Hepatocyte (in vitro differentiated cells): ENCODE data around the gene TMEM141. TPM values are rescaled to one million over a fixed set of nuclear protein-coding genes. Genes with fewer than 3 reads are reported as not detected.
A peak's percentile ranks its signal among the peaks of the same experiment; 100 is the strongest.

ENCODE experiments used
- DNase-seq: peaks from one replicate; pipeline ENCODE4 v3.0.0-alpha.2; 2016; ENCODE audit warnings: low spot score
- H2AFZ ChIP-seq: fragments of 200-600 bp; sonication (generic); 2 replicates; pipeline ENCODE4 v1.6.0; 2016; ENCODE audit warnings: antibody characterized with exemption, mild to moderate bottlenecking
- H3K27ac ChIP-seq: fragments of 200-600 bp; sonication (generic); 2 replicates; pipeline ENCODE4 v1.5.1; 2016; ENCODE audit warnings: mild to moderate bottlenecking
- H3K27me3 ChIP-seq: fragments of 200-600 bp; sonication (generic); 2 replicates; pipeline ENCODE4 v1.6.1; 2016
- H3K36me3 ChIP-seq: fragments of 200-600 bp; sonication (generic); replicated peaks from 2 replicates; pipeline ENCODE4 v1.5.1; 2016; ENCODE audit warnings: low read depth; ENCODE audit not compliant: insufficient read depth
- H3K4me1 ChIP-seq: fragments of 200-600 bp; sonication (generic); 2 replicates; pipeline ENCODE4 v1.5.1; 2016; ENCODE audit warnings: mild to moderate bottlenecking, moderate library complexity; ENCODE audit not compliant: insufficient read depth
- H3K4me2 ChIP-seq: fragments of 200-600 bp; sonication (generic); 2 replicates; pipeline ENCODE4 v1.6.0; 2016
- H3K4me3 ChIP-seq: fragments of 200-600 bp; sonication (generic); 2 replicates; pipeline ENCODE4 v1.5.1; 2016; ENCODE audit warnings: mild to moderate bottlenecking
- H3K79me2 ChIP-seq: fragments of 200-600 bp; sonication (generic); 2 replicates; pipeline ENCODE4 v1.6.0; 2017; ENCODE audit warnings: mild to moderate bottlenecking
- H3K9me2 ChIP-seq: fragments of 200-600 bp; sonication (generic); replicated peaks from 2 replicates; pipeline ENCODE4 v1.6.0; 2017; ENCODE audit warnings: mild to moderate bottlenecking; ENCODE audit not compliant: insufficient read depth
- H3K9me3 ChIP-seq: fragments of 200-600 bp; sonication (generic); 2 replicates; pipeline ENCODE4 v1.5.1; 2016; ENCODE audit warnings: low read depth, mild to moderate bottlenecking
- H4K20me1 ChIP-seq: fragments of 200-600 bp; sonication (generic); 2 replicates; pipeline ENCODE4 v1.6.0; 2016; ENCODE audit warnings: mild to moderate bottlenecking; ENCODE audit not compliant: insufficient read depth, poor library complexity, severe bottlenecking
- CTCF ChIP-seq: fragments of 200-600 bp; sonication (generic); IDR thresholded peaks from 2 replicates; pipeline ENCODE4 v1.5.1; 2016; ENCODE audit warnings: antibody characterized with exemption, mild to moderate bottlenecking; ENCODE audit not compliant: poor library complexity
- EZH2 ChIP-seq: fragments of 200-600 bp; sonication (generic); IDR thresholded peaks from 2 replicates; pipeline ENCODE4 v1.6.1; 2016; ENCODE audit warnings: antibody characterized with exemption, mild to moderate bottlenecking, borderline replicate concordance
- EZH2phosphoT487 ChIP-seq: fragments of 200-600 bp; sonication (generic); IDR thresholded peaks from one replicate; pipeline ENCODE4 v1.6.1; 2018; ENCODE audit warnings: antibody characterized with exemption, mild to moderate bottlenecking, low read depth, moderate library complexity; ENCODE audit not compliant: unreplicated experiment, severe bottlenecking
- WGBS: methylation state at CpG from one replicate; pipeline ENCODE4 v1.1.6; 2016; ENCODE audit warnings: low lambda C conversion rate; ENCODE audit errors: missing lambda C conversion rate; 5-methylcytosine and 5-hydroxymethylcytosine counted together
- polyA plus RNA-seq: library from polyadenylated mRNA; unstranded; fragments of >200 nt; fragmentation: Nextera tagmentation; extraction: Ambion mirVana; gene quantifications from 2 replicates; pipeline ENCODE4 v1.2.1, GENCODE V29; 2016
- total RNA-seq: library from RNA; depleted of rRNA; stranded (reverse); fragments of >200 nt; gene quantifications from 2 replicates; pipeline ENCODE4 v1.2.3, GENCODE V29; 2014

TMEM141 gene
- total and polyA plus RNA-seq, 2 experiments from 2014 or later, result 230 to 385 TPM

GRCh38 chr9:136762221-136762691, 28.9 kb upstream of the TMEM141 start:
- Histone ChIP-seq H3K36me3 (no peaks in the 10 kb centered on the region), H3K9me2 (no peaks in the 10 kb centered on the region), H3K4me1 (no peaks in the 10 kb centered on the region), H4K20me1 (no peaks in the 10 kb centered on the region), H3K4me3 (no peak overlapping the region), H3K27ac (no peak overlapping the region), H3K4me2 (no peak overlapping the region), H2AFZ (no peak overlapping the region), H3K27me3 (no peaks in the 10 kb centered on the region), H3K9me3 (no peaks in the 10 kb centered on the region), H3K79me2 (no peaks in the 10 kb centered on the region)
- no peak for DNase-seq
- TF ChIP-seq CTCF, result no peak
- no peak for TF ChIP-seq EZH2
- TF ChIP-seq EZH2phosphoT487, result no peak
- 89% methylated on average over 17 of the region's 17 CpGs for WGBS

DNA sequence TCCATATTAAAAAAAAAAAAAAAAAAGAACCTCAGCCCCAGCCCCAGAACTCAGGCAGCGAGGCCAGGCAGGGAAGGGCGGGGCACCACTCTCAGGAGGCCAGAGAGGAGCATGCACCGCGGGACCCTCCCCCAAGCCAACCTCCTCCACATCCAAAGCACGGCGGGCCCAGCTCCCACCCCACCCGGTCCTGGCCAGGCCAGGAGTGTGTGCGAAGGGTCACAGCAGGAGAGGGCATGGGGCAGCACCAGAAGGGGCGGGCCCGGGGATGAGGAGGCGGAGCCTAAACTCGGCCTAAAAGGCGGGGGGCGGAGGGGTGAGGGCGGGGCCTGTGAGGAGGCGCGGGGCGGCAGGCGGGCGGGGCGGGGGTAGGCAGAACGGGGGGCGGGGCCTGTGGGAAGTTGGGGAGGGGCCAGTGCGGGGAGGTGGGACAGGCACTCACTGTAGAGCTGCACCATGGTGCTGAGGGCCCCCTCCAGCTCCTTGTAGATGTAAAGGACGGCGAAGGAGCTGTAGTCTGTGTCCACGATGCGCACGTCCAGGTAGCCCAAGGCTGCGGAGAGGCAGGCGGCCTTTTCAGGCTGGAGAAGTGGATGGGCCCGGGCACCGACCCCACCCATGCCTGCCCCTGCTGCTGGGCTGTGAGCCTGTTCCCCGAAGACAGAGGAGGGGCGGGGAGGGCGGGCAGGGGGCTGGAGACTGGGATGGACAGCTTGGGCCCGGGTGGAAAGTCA, 28.1 kb upstream of the TMEM141 start:
- Histone ChIP-seq H3K4me3 (no peak overlapping the region), H3K9me2 (no peaks in the 10 kb centered on the region), H3K4me2 (no peak overlapping the region), H3K27ac (no peak overlapping the region), H3K4me1 (no peaks in the 10 kb centered on the region), H2AFZ (no peak overlapping the region), H3K9me3 (no peaks in the 10 kb centered on the region), H3K36me3 (no peaks in the 10 kb centered on the region), H3K79me2 (no peaks in the 10 kb centered on the region), H3K27me3 (no peaks in the 10 kb centered on the region), H4K20me1 (no peaks in the 10 kb centered on the region)
- peak; percentile 50 for DNase-seq
- 61% methylated on average over 18 of the region's 37 CpGs for WGBS
- TF ChIP-seq EZH2, result no peak
- no peak for TF ChIP-seq EZH2phosphoT487
- no peak for TF ChIP-seq CTCF

DNA sequence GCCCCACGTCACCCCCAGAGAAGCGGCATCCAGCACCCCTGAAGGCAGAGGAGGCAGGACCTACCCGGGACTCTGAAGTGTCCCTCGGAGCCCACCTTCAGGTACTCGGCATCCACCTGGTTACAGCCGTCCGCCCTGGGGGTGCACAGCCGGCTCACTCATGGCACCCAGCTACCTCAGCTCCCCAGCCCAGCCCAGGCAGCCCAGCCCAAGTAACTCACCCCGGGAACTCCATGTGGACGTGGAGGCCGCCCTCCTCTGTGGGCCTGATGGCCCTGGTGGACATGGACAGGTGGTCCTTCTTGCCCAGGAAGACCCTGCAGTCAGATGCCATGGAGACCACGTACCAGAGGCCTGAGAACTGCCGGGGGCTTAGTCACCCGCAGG, 27.5 kb upstream of the TMEM141 start:
- no peaks in the 10 kb centered on the region for H3K9me2 ChIP-seq
- no peaks in the 10 kb centered on the region for H3K79me2 ChIP-seq
- whole genome bisulfite sequencing, result 94% methylated on average over 14 of the region's 14 CpGs
- H3K27ac ChIP-seq, result no peak overlapping the region
- H3K27me3 ChIP-seq, result no peaks in the 10 kb centered on the region
- no peak for DNase-seq
- no peaks in the 10 kb centered on the region for H3K4me1 ChIP-seq
- no peaks in the 10 kb centered on the region for H3K36me3 ChIP-seq
- H4K20me1 ChIP-seq, result no peaks in the 10 kb centered on the region
- TF ChIP-seq EZH2phosphoT487, result no peak
- TF ChIP-seq CTCF, result no peak
- TF ChIP-seq EZH2, result no peak
- H3K4me3 ChIP-seq, result no peak overlapping the region
- no peak overlapping the region for H2AFZ ChIP-seq
- H3K9me3 ChIP-seq, result no peaks in the 10 kb centered on the region
- H3K4me2 ChIP-seq, result no peak overlapping the region
